Measurements from ENCODE around the gene CADM2.

- TF ChIP-seq CTCF (IDR thresholded peaks at IDR 0.05; ENCODE audit: extremely low read depth in 1 of 2, insufficient read depth in 1 of 2, low read depth in 1 of 2, low read length in 2 of 2), result no peak
- TF ChIP-seq EZH2 (IDR thresholded peaks at IDR 0.05; ENCODE audit: borderline replicate concordance, low read depth, low read length, severe bottlenecking), result no peak
- no peak for TF ChIP-seq JUN (IDR thresholded peaks at IDR 0.05; ENCODE audit: borderline replicate concordance, insufficient read depth, insufficient read length, low read depth)
- no peak for TF ChIP-seq POLR2A (IDR thresholded peaks at IDR 0.05; ENCODE audit: low read depth, low read length)
- TF ChIP-seq MYC (IDR thresholded peaks at IDR 0.05; ENCODE audit: low read depth, low read length), result no peak
- TF ChIP-seq POLR2AphosphoS5 (IDR thresholded peaks at IDR 0.05; ENCODE audit: insufficient read depth, low read depth, low read length), result no peak
- no peak for TF ChIP-seq MAX (IDR thresholded peaks at IDR 0.05; ENCODE audit: insufficient read depth, insufficient read length)
Observed at GRCh38 chr3:84962415-84962814, 3.6 kb downstream of the CADM2 start.
